Heart right ventricle (tissue), 16 donors: ENCODE measurements around the gene CLMN. TPM values are rescaled to one million over a fixed set of nuclear protein-coding genes. Genes with fewer than 3 reads are reported as not detected.

Experiments used
- ATAC-seq, 8 donors: fragments of 200-7000 bp; cut with Tn5 transposase; one replicate each; pipeline ENCODE4 v1.9.1; 2020; ENCODE audit warnings: mild to moderate bottlenecking in 8 of 8, moderate library complexity in 8 of 8, moderate number of reproducible peaks in 1 of 8
- DNase-seq, 2 donors: peaks; one replicate each; pipeline ENCODE4 v3.0.0-alpha.2; 2020
- H3K27ac ChIP-seq, 10 donors: fragments of 200-600 bp; sonication (generic) in 2 of 10; one replicate each; pipeline versions ENCODE4 v1.5.0 to v1.8.0; 2020 to 2022; ENCODE audit warnings: mild to moderate bottlenecking in 3 of 10
- H3K27me3 ChIP-seq, 7 donors: fragments of 200-600 bp; one replicate each; pipeline ENCODE4 v1.8.0; 2021 to 2022; ENCODE audit warnings: mild to moderate bottlenecking in 2 of 7
- H3K36me3 ChIP-seq, 9 donors: fragments of 200-600 bp; sonication (generic) in 1 of 9; one replicate each; pipeline versions ENCODE4 v1.5.0 to v1.8.0; 2020 to 2022; ENCODE audit warnings: mild to moderate bottlenecking in 2 of 9
- H3K4me1 ChIP-seq, 9 donors: fragments of 200-600 bp; sonication (generic) in 1 of 9; one replicate each; pipeline versions ENCODE4 v1.5.0 to v1.8.0; 2020 to 2022; ENCODE audit warnings: mild to moderate bottlenecking in 4 of 9
- H3K4me3 ChIP-seq, 10 donors: fragments of 200-600 bp; sonication (generic) in 2 of 10; one replicate each; pipeline versions ENCODE4 v1.5.0 to v1.8.0; 2020 to 2022; ENCODE audit warnings: mild to moderate bottlenecking in 7 of 10, moderate library complexity in 2 of 10
- H3K9me3 ChIP-seq, 11 donors: fragments of 200-600 bp in 10 of 11; sonication (generic) in 2 of 11; one replicate each; pipeline versions ENCODE4 v1.5.0 to v1.8.0; 2013 to 2022; ENCODE audit warnings: mild to moderate bottlenecking in 2 of 11, control low read depth in 1 of 11, moderate library complexity in 1 of 11
- CTCF ChIP-seq, 9 donors: fragments of 200-600 bp; sonication (generic) in 2 of 9; IDR thresholded peaks; one replicate each; pipeline versions ENCODE4 v1.5.0 to v1.8.0; 2021 to 2022; ENCODE audit warnings: antibody characterized with exemption in 9 of 9, mild to moderate bottlenecking in 5 of 9, moderate library complexity in 1 of 9
- WGBS, 2 donors: extraction: QIAGEN DNeasy Blood & Tissue Kit; methylation state at CpG; one replicate each; pipeline ENCODE4 v1.1.7; 2013; ENCODE audit warnings: inconsistent platforms in 1 of 2; 5-methylcytosine and 5-hydroxymethylcytosine counted together
- intact Hi-C, 10 donors: fragments of 100-400 bp; cut with DNase I; formaldehyde crosslinking; loops; one replicate each; pipeline versions ENCODE4 v1.11.1 to v1.14.2; 2022
- microRNA-seq, 2 donors: library from miRNA; unstranded; fragments of <30 nt; microRNA quantifications; one replicate each; pipeline ENCODE4 v1.2.0, GENCODE V29; 2021
- polyA plus RNA-seq, 2 donors: library from polyadenylated mRNA; stranded (reverse); fragments of 200-250 nt; gene quantifications; one replicate each; pipeline ENCODE4 v1.2.3, GENCODE V29; 2013
- total RNA-seq, 10 donors: library from RNA; stranded (reverse); fragmentation: NEBNext Ultra II Directional in 3 of 10; extraction: Animal tissue kit (Norgen Biotek cat#: 25700) in 3 of 10; gene quantifications; one replicate each; pipeline versions ENCODE4 v1.2.1 to v1.2.4, GENCODE V29; 2021 to 2023
- donor health status: Arrhythmogenic right ventricular cardiomyopathy.
- donor health status: ischemic (EF 13 %, LVEDD 7.1; RV severe dilation, severe dysfunction).
- donor health status: healthy with polysubstance abuse.
- donor health status: DM: no; HTN: yes; CAD: no.
- donor health status: DM: no; HTN: no; CAD: no.
- donor health status: ischemic (EF 25% LVEDD 6.9; RV normal size, moderate dysfunction).
- donor health status: ischemic (EF 25% LVEDD 5.7; RV mildly dilated, moderate dysfunction).
- donor health status: healthy.
- donor health status: DM: yes; HTN: yes; CAD: no.
- donor health status: Ischemic cardiomyopathy.
- donor health status: ischemic (EF 35%, LVEDD 5.7; RV mildly dilated, moderate dysfunction).
- donor health status: nonischemic (EF 11% LVEDD 7.7; RV severe dilation, severe dysfunction).
- donor health status: DM: yes; HTN: yes; CAD: no.
- donor health status: PGD.
- donor health status: ischemic (EF 29% LVEDD 5.4; RV normal size, mild dysfunction).
- donor health status: nonischemic (EF 23%, LVEDD 6.1; RV moderate dilation, normal function).

Gene CLMN
- total and polyA plus RNA-seq, 12 donors: 2.6 to 14.5 (median 5.9) TPM

- Histone ChIP-seq H3K9me3 (peaks cover 0 to 4% (median 0%) of the 10 kb centered on the region in 11 donors), H3K4me1 (peaks cover 5 to 37% (median 17%) of the 10 kb centered on the region in 9 donors), H3K27me3 (no peaks in the 10 kb centered on the region), H3K4me3 (no peak overlapping the region), H3K36me3 (peaks cover 0 to 58% (median 3%) of the 10 kb centered on the region in 9 donors), H3K27ac (no peak overlapping the region)
- DNase-seq (no peak), ATAC-seq (no peak)
- intact Hi-C loops: no loop called here
- 94 to 95% methylated on average over 5 of the region's 5 CpGs for WGBS, 2 donors
- no peak for TF ChIP-seq CTCF (IDR thresholded peaks at IDR 0.05)
Measured at GRCh38 chr14:95132760-95133159, 186.9 kb downstream of the CLMN start.

Small RNAs within 50 kb of the gene (microRNA-seq; reads per million reads assigned to microRNA genes)
- gene MIR3173: 0.51 to 0.60 reads per million in 2 donors

Other genes starting within 250 kb of the CLMN start
- gene DICER1, start 162.4 kb downstream of the CLMN start, total RNA-seq: 10 to 100 TPM; 19.8 to 38.8 (median 27.5) TPM
- 1 to 10 TPM; 4.9 to 8.3 TPM for gene DICER1, start 162.4 kb downstream of the CLMN start, polyA plus RNA-seq
- 10 to 100 TPM in 5 of 10 donors, 1 to 10 TPM in 5; 4.8 to 15.4 (median 10.4) TPM for gene SYNE3, start 196.7 kb upstream of the CLMN start, total RNA-seq
- gene SYNE3, start 196.7 kb upstream of the CLMN start, polyA plus RNA-seq: 1 to 10 TPM; 1.5 to 5.3 TPM
- gene GLRX5, start 215.1 kb upstream of the CLMN start, total RNA-seq: 100 to 1,000 TPM in 2 of 10 donors, 10 to 100 TPM in 8; 69.9 to 121 (median 91.8) TPM
- 10 to 100 TPM; 49.8 to 66.6 TPM for gene GLRX5, start 215.1 kb upstream of the CLMN start, polyA plus RNA-seq